ENCODE results near the gene ZDHHC14.

GRCh38 chr6:157579467-157580031 is 198.6 kb downstream of the ZDHHC14 start:
- TF ChIP-seq CTCF (IDR thresholded peaks at IDR 0.05) (no peak), POLR2A (IDR thresholded peaks at IDR 0.05) (no peak)

All from prostate gland (tissue), 2 donors.